ENCODE results near the gene NEU4. TPM values are rescaled to one million over a fixed set of nuclear protein-coding genes. Genes with fewer than 3 reads are reported as not detected.
"Not testable (repeated sequence)": the region's sequence is repeated elsewhere in the genome, so short reads cannot be mapped to it uniquely, and the experiment has no call there.

NEU4 gene
- total RNA-seq, 1 donor from 2014 or later = 0.88 TPM

DNA sequence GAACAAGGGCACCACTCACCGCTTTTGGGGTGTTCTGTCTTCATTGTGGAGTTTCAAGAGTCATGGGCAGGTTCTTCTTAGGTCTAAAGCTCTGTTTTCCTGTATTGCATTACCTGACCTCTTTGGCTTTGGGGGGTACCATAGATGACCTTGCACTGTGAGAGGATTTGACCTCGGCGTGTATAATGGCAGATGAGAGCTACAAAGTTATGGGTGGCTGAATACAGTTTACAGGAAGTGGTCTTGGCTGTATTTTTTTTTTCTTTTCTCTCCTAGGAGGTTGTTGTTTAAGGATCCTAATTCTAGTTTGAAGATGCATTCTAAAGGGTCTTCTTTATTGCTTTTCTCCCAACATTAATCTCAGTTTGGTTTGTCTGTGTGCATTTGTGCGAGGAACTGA, 20.9 kb upstream of the NEU4 start:
- no peak for DNase-seq
- peaks cover 5% of the 10 kb centered on the region for H3K9me3 Mint-ChIP-seq (ENCODE audit: unreplicated experiment)
- H3K4me1 Mint-ChIP-seq (ENCODE audit: low read depth, unreplicated experiment) = no peaks in the 10 kb centered on the region
- peaks cover 11% of the 10 kb centered on the region for H3K36me3 Mint-ChIP-seq (ENCODE audit: unreplicated experiment)
- peaks cover 2% of the 10 kb centered on the region for H3K27me3 Mint-ChIP-seq (ENCODE audit: unreplicated experiment)
- no peak overlapping the region for H3K4me3 Mint-ChIP-seq (ENCODE audit: unreplicated experiment)
- no peak overlapping the region for H3K27ac Mint-ChIP-seq (ENCODE audit: unreplicated experiment)
- TF ChIP-seq, protein P1, sequence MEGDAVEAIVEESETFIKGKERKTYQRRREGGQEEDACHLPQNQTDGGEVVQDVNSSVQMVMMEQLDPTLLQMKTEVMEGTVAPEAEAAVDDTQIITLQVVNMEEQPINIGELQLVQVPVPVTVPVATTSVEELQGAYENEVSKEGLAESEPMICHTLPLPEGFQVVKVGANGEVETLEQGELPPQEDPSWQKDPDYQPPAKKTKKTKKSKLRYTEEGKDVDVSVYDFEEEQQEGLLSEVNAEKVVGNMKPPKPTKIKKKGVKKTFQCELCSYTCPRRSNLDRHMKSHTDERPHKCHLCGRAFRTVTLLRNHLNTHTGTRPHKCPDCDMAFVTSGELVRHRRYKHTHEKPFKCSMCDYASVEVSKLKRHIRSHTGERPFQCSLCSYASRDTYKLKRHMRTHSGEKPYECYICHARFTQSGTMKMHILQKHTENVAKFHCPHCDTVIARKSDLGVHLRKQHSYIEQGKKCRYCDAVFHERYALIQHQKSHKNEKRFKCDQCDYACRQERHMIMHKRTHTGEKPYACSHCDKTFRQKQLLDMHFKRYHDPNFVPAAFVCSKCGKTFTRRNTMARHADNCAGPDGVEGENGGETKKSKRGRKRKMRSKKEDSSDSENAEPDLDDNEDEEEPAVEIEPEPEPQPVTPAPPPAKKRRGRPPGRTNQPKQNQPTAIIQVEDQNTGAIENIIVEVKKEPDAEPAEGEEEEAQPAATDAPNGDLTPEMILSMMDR (IDR thresholded peaks at IDR 0.05; ENCODE audit: partially characterized antibody, unreplicated experiment) = no peak

- Mint-ChIP-seq H3K4me1 (ENCODE audit: low read depth, unreplicated experiment) (no peaks in the 10 kb centered on the region), H3K36me3 (ENCODE audit: unreplicated experiment) (peaks cover 14% of the 10 kb centered on the region), H3K27me3 (ENCODE audit: unreplicated experiment) (peaks cover 2% of the 10 kb centered on the region), H3K4me3 (ENCODE audit: unreplicated experiment) (no peak overlapping the region), H3K9me3 (ENCODE audit: unreplicated experiment) (peaks cover 5% of the 10 kb centered on the region), H3K27ac (ENCODE audit: unreplicated experiment) (no peak overlapping the region)
- TF ChIP-seq, protein P1 (IDR thresholded peaks at IDR 0.05; ENCODE audit: partially characterized antibody, unreplicated experiment) = no peak
- no peak for DNase-seq
These were observed 20.4 kb upstream of the NEU4 start for GRCh38 chr2:241788572-241788971.

- H3K36me3 Mint-ChIP-seq (ENCODE audit: unreplicated experiment) = peaks cover 16% of the 10 kb centered on the region
- not testable (repeated sequence) for H3K4me3 Mint-ChIP-seq (ENCODE audit: unreplicated experiment); H3K27me3 Mint-ChIP-seq (ENCODE audit: unreplicated experiment); H3K9me3 Mint-ChIP-seq (ENCODE audit: unreplicated experiment); H3K27ac Mint-ChIP-seq (ENCODE audit: unreplicated experiment); DNase-seq; H3K4me1 Mint-ChIP-seq (ENCODE audit: low read depth, unreplicated experiment)
These were observed 17.6 kb upstream of the NEU4 start for GRCh38 chr2:241791385-241791784.

DNA sequence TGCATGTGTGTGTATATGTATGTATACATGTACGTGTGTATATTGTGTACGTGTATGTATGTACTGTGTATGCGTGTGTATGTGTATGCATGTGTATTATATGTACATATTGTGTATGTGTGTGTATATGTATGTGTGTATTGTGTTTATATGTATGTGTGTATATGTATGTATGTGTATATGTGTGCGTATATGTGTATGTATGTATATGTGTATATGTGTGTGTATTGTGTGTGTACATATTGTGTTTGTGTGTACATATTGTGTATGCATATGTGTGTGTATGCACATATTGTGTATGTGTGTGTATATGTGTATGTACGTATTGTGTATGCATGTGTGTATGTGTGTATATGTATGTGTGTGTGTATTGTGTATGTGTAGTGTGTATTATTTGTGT, 15.6 kb upstream of the NEU4 start:
- Mint-ChIP-seq H3K4me3 (ENCODE audit: unreplicated experiment) (no peak overlapping the region), H3K4me1 (ENCODE audit: low read depth, unreplicated experiment) (no peaks in the 10 kb centered on the region), H3K27ac (ENCODE audit: unreplicated experiment) (no peak overlapping the region), H3K27me3 (ENCODE audit: unreplicated experiment) (peaks cover 2% of the 10 kb centered on the region), H3K9me3 (ENCODE audit: unreplicated experiment) (peaks cover 8% of the 10 kb centered on the region), H3K36me3 (ENCODE audit: unreplicated experiment) (peaks cover 16% of the 10 kb centered on the region)
- no peak for DNase-seq
- TF ChIP-seq, protein P1 (IDR thresholded peaks at IDR 0.05; ENCODE audit: partially characterized antibody, unreplicated experiment) = no peak

GRCh38 chr2:241794250-241794823, 14.7 kb upstream of the NEU4 start:
- H3K27me3 Mint-ChIP-seq (ENCODE audit: unreplicated experiment) = peaks cover 2% of the 10 kb centered on the region
- peak; percentile 9 for DNase-seq
- peaks cover 8% of the 10 kb centered on the region for H3K9me3 Mint-ChIP-seq (ENCODE audit: unreplicated experiment)
- H3K36me3 Mint-ChIP-seq (ENCODE audit: unreplicated experiment) = peaks cover 16% of the 10 kb centered on the region
- H3K4me3 Mint-ChIP-seq (ENCODE audit: unreplicated experiment) = no peak overlapping the region
- no peak overlapping the region for H3K27ac Mint-ChIP-seq (ENCODE audit: unreplicated experiment)
- TF ChIP-seq, protein P1 (IDR thresholded peaks at IDR 0.05; ENCODE audit: partially characterized antibody, unreplicated experiment) = no peak
- no peaks in the 10 kb centered on the region for H3K4me1 Mint-ChIP-seq (ENCODE audit: low read depth, unreplicated experiment)

Measured in glutamatergic neuron (in vitro differentiated cells).